H1 (cell line): ENCODE data around the gene ADIPOQ.

Experiments used
- EP300 ChIP-seq, 2 experiments: IDR thresholded peaks; 1 replicate in 1 of 2; 2 replicates in 1 of 2; pipeline ENCODE4 v1.6.1; 2011 to 2012; ENCODE audit warnings: low read depth in 2 of 2, low read length in 2 of 2, mild to moderate bottlenecking in 2 of 2, borderline replicate concordance in 1 of 2, inconsistent platforms in 1 of 2, moderate library complexity in 1 of 2
- GABPA ChIP-seq: IDR thresholded peaks from 2 replicates; pipeline ENCODE4 v1.6.1; 2011; ENCODE audit warnings: mild to moderate bottlenecking, low read length, moderate library complexity, borderline replicate concordance; ENCODE audit not compliant: insufficient read depth
- RAD21 ChIP-seq, 2 experiments: IDR thresholded peaks in 1 of 2; conservative IDR thresholded peaks in 1 of 2; 2 replicates each; pipeline ENCODE4 v1.6.1; 2011; ENCODE audit warnings: low read depth in 2 of 2, low read length in 2 of 2, improper control_type of control experiment in 1 of 2, inconsistent platforms in 1 of 2, mild to moderate bottlenecking in 1 of 2, moderate library complexity in 1 of 2
- TCF12 ChIP-seq: IDR thresholded peaks from 2 replicates; pipeline ENCODE4 v1.6.1; 2011; ENCODE audit warnings: low read depth, mild to moderate bottlenecking, low read length
- ZNF274 ChIP-seq: IDR thresholded peaks from 2 replicates; pipeline ENCODE4 v1.7.0; 2012; ENCODE audit warnings: low read length, borderline replicate concordance; ENCODE audit errors: extremely low read depth

DNA sequence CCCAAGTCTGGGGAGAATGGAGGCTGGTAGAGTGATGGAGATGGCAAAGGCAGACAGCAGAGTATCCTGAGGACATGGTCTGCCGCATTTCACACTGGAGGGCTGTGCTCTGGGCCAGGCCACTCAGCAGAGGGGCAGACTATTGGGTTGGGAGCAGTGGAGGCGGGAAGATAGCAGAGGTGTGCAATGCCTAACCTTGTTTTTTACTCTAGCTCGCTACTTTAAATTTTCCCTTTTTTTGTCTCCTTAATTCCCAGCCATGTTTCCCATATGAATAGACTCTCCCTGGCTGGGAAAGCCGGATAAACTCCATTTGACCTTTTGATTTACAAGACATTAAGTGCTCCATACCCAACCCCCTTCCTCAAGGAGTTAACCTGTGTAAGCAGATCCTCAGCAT, 54.4 kb downstream of the ADIPOQ start:
- TF ChIP-seq ZNF274 (no peak), EP300 (IDR thresholded peaks at IDR 0.05; ENCODE audit: borderline replicate concordance in 1 of 2, low read depth in 2 of 2, low read length in 2 of 2) (no peak), TCF12 (no peak), RAD21 (IDR thresholded peaks at IDR 0.05 in 1 of 2, conservative IDR thresholded peaks at IDR 0.05 in 1 of 2; ENCODE audit: low read depth in 2 of 2, low read length in 2 of 2) (no peak), GABPA (no peak)
